ENCODE data around the gene COBL.

- no peak for TF ChIP-seq CTCF (IDR thresholded peaks at IDR 0.05)
- TF ChIP-seq POLR2AphosphoS5 (IDR thresholded peaks at IDR 0.05) = no peak
Observed at GRCh38 chr7:51154201-51154600, 162.4 kb downstream of the COBL start.

All from transverse colon (tissue), 4 donors.